GM12878 (cell line): ENCODE measurements around the gene TOR2A. TPM values are rescaled to one million over a fixed set of nuclear protein-coding genes. Genes with fewer than 3 reads are reported as not detected.

Experiments
- BCL11A ChIP-seq: IDR thresholded peaks from 2 replicates; pipeline ENCODE4 v1.6.1; 2011; ENCODE audit warnings: low read depth, low read length
- CEBPZ ChIP-seq: fragments of 150-350 bp; IDR thresholded peaks from 2 replicates; pipeline ENCODE4 v1.6.1; 2016; ENCODE audit warnings: low read depth, low read length
- HDAC2 ChIP-seq: fragments of 200-600 bp; sonication (generic); IDR thresholded peaks from 2 replicates; pipeline ENCODE4 v1.6.1; 2017
- IKZF1 ChIP-seq: fragments of 450-650 bp; conservative IDR thresholded peaks from 2 replicates; pipeline ENCODE4 v1.6.1; 2017; ENCODE audit warnings: antibody characterized with exemption, mild to moderate bottlenecking
- IRF5 ChIP-seq: fragments of 450-650 bp; IDR thresholded peaks from 2 replicates; pipeline ENCODE4 v1.6.1; 2017; ENCODE audit warnings: borderline replicate concordance
- JUND ChIP-seq: IDR thresholded peaks from 2 replicates; pipeline ENCODE4 v1.6.1; 2012; ENCODE audit warnings: low read depth, mild to moderate bottlenecking, low read length, improper control_type of control experiment, moderate library complexity
- MEF2A ChIP-seq: IDR thresholded peaks from 2 replicates; pipeline ENCODE4 v1.6.1; 2011; ENCODE audit warnings: low read depth, mild to moderate bottlenecking, low read length, moderate library complexity; ENCODE audit not compliant: insufficient read depth
- MEF2B ChIP-seq: fragments of 450-650 bp; IDR thresholded peaks from 2 replicates; pipeline ENCODE4 v1.6.1; 2018; ENCODE audit warnings: mild to moderate bottlenecking, moderate library complexity; ENCODE audit not compliant: partially characterized antibody, poor library complexity, severe bottlenecking
- MTA3 ChIP-seq: IDR thresholded peaks from 2 replicates; pipeline ENCODE4 v1.6.1; 2012; ENCODE audit warnings: low read length, inconsistent platforms, borderline replicate concordance
- RAD21 ChIP-seq: IDR thresholded peaks from 2 replicates; pipeline ENCODE4 v1.6.1; 2011; ENCODE audit warnings: mild to moderate bottlenecking, low read depth, low read length, moderate library complexity; ENCODE audit not compliant: insufficient read depth
- SMC3 ChIP-seq: IDR thresholded peaks from 2 replicates; pipeline ENCODE4 v1.6.1; 2011; ENCODE audit warnings: low read length, improper control_type of control experiment, borderline replicate concordance
- SPI1 ChIP-seq: IDR thresholded peaks from 2 replicates; pipeline ENCODE4 v1.6.1; 2011; ENCODE audit warnings: low read depth, mild to moderate bottlenecking, low read length, moderate library complexity, borderline replicate concordance; ENCODE audit not compliant: insufficient read depth
- SRF ChIP-seq, 2 experiments: IDR thresholded peaks; 2 replicates each; pipeline ENCODE4 v1.6.1; 2011; ENCODE audit warnings: low read depth in 2 of 2, low read length in 2 of 2, mild to moderate bottlenecking in 1 of 2, moderate library complexity in 1 of 2
- polyA plus RNA-seq, 11 experiments: library from polyadenylated mRNA; depleted of rRNA in 4 of 11; unstranded in 6 of 11; stranded (reverse) in 5 of 11; fragments of >200 nt; fragmentation: Nextera tagmentation in 4 of 11; fragmentation: Illumina TruSeq in 1 of 11; extraction: Ambion mirVana in 4 of 11; extraction: Trizol in 1 of 11; gene quantifications; 1 replicate in 1 of 11; 2 replicates in 10 of 11; pipeline versions ENCODE4 v1.2.1 to v1.2.3, GENCODE V29; 2011 to 2016; ENCODE audit warnings: inconsistent platforms in 2 of 11, missing spikeins in 2 of 11, low read depth in 1 of 11
- total RNA-seq, 4 experiments: library from RNA; depleted of rRNA in 3 of 4; stranded (reverse); fragments of >200 nt in 3 of 4; fragmentation: Illumina TruSeq in 1 of 4; extraction: Trizol in 1 of 4; gene quantifications; 2 replicates each; pipeline versions ENCODE4 v1.2.1 to v1.2.3, GENCODE V29; 2013 to 2021

TOR2A gene
- total and polyA plus RNA-seq, 10 of the 15 experiments (the other 5 are each of a cell fraction or from before 2014, with no cell fraction given), result 0.52 to 23.7 (median 8.5) TPM

DNA sequence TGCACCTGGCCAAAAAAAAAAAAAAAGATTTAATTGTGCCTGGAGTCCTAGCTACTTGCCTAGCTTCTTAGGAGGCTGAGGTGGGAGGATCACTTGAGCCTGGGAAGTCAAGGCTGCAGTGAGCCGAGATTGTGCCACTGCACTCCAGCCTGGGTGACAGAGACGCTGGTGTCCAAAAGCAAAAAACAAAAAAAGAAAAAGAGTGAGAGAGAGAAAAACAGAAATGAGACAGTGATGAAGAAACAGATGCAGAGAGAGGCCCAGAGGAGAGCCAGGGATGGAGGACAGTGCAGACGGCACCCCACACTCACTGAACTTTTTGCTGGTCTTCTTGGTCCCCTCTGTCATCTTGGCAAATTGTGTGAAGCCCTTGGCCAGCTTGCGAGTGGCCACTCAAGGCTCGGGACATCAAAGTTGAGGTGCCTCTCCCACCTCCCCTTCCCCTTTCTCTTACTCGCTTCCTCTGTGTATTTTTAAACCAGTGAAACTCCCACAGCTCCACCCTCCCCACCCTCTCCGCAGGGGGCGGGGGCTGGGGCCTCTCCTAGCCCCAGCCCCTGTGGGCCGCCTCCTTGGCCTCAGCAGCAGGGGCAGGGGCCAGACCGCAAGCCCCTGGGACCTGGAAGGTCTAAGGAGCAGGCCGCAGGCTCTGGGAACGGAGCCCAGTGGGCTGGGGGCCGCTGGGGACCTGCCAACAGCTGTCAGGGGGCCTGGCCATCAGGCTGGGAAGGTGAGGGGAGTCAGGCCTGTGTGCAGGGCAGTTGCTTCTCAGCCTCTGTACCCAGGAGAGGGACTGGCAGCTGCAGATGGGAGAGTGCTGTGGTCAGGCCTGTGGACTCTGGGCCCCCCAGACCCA is 43.4 kb upstream of the TOR2A start, which contains the start of gene SH2D3C (continued):
- TF ChIP-seq IRF5, result no peak
- no peak for TF ChIP-seq CEBPZ
- TF ChIP-seq RAD21, result no peak
- TF ChIP-seq SPI1, result peak; percentile 90
- TF ChIP-seq HDAC2, result no peak
- TF ChIP-seq IKZF1, result no peak; the same call in 1 of the 2 replicates
- 0 out of 4 replicates have a peak, but pooled peaks of 1 of the 2 experiments have one; percentile 16 for TF ChIP-seq SRF (IDR thresholded peaks at IDR 0.05; ENCODE audit: low read depth in 2 of 2, low read length in 2 of 2)
- peak; percentile 6; the same call in 1 of the 2 replicates for TF ChIP-seq SMC3
- peak; percentile 5; the same call in 1 of the 2 replicates for TF ChIP-seq BCL11A
- TF ChIP-seq JUND, result no peak
- peak; percentile 49 for TF ChIP-seq MEF2B
- TF ChIP-seq MTA3, result no peak
- TF ChIP-seq MEF2A, result peak; percentile 63; the same call in 1 of the 2 replicates
- TF ChIP-seq, all 136 proteins: peak for 15
